ENCODE measurements around the gene ZNF362.

- TF ChIP-seq CTCF (IDR thresholded peaks at IDR 0.05), result no peak
- TF ChIP-seq POLR2A (IDR thresholded peaks at IDR 0.05), result no peak
These were observed 3.6 kb downstream of the ZNF362 start for GRCh38 chr1:33259879-33260278.

All from adrenal gland (tissue), 5 donors.